AG04449 (cell line): Measurements from ENCODE around the gene PTGDS.

Experiments used
- CTCF ChIA-PET: fragments of 350-600 bp; formaldehyde crosslinking; extraction: SDS; loops from one replicate; lab custom pipeline; 2021; ENCODE audit warnings: antibody characterized with exemption; lab: Yijun Ruan, JAX
- POLR2A ChIA-PET: fragments of 400-600, 350-600 bp; formaldehyde crosslinking; extraction: SDS; loops from one replicate; lab custom pipeline; 2020; ENCODE audit warnings: antibody characterized with exemption, inconsistent platforms; lab: Yijun Ruan, JAX
- DNase-seq: peaks from one replicate; pipeline ENCODE4 v3.0.0-alpha.2; 2010; ENCODE audit warnings: low read depth, low spot score
- H3K4me3 ChIP-seq: 2 replicates; pipeline ENCODE4 v1.5.1; 2011; ENCODE audit warnings: low read depth, mild to moderate bottlenecking, control low read depth, low read length
- TF ChIP-seq, protein P1 (sequence below): IDR thresholded peaks from one replicate; pipeline ENCODE4 v1.5.1; 2011; ENCODE audit warnings: mild to moderate bottlenecking, moderate library complexity, low read length, control low read depth, inconsistent platforms; ENCODE audit not compliant: insufficient read depth; ENCODE audit errors: missing control alignments

Gene PTGDS

GRCh38 chr9:137017791-137018497 lies 40.6 kb downstream of the PTGDS start:
- DNase-seq, result no peak
- ChIA-PET POLR2A (no interaction called here), CTCF (interaction anchor here (0.6 to 11.2 kb wide), 3 partner anchors 11 to 18 kb away, joined by 3 to 97 read pairs (median 22); partner anchors contain the start of genes ABCA2 and FUT7)
- TF ChIP-seq, protein P1, sequence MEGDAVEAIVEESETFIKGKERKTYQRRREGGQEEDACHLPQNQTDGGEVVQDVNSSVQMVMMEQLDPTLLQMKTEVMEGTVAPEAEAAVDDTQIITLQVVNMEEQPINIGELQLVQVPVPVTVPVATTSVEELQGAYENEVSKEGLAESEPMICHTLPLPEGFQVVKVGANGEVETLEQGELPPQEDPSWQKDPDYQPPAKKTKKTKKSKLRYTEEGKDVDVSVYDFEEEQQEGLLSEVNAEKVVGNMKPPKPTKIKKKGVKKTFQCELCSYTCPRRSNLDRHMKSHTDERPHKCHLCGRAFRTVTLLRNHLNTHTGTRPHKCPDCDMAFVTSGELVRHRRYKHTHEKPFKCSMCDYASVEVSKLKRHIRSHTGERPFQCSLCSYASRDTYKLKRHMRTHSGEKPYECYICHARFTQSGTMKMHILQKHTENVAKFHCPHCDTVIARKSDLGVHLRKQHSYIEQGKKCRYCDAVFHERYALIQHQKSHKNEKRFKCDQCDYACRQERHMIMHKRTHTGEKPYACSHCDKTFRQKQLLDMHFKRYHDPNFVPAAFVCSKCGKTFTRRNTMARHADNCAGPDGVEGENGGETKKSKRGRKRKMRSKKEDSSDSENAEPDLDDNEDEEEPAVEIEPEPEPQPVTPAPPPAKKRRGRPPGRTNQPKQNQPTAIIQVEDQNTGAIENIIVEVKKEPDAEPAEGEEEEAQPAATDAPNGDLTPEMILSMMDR, result no peak
- no peak overlapping the region for H3K4me3 ChIP-seq

- no peak overlapping the region for H3K4me3 ChIP-seq
- DNase-seq, result no peak
- ChIA-PET CTCF (interaction anchor here (1.0 to 11.2 kb wide), 5 partner anchors 10 to 71 kb away, joined by 3 to 97 read pairs (median 22); partner anchors contain the start of genes ABCA2 and FUT7), POLR2A (no interaction called here)
- TF ChIP-seq, protein P1, result no peak
Observed at GRCh38 chr9:137018761-137019559, 41.7 kb downstream of the PTGDS start.

DNA sequence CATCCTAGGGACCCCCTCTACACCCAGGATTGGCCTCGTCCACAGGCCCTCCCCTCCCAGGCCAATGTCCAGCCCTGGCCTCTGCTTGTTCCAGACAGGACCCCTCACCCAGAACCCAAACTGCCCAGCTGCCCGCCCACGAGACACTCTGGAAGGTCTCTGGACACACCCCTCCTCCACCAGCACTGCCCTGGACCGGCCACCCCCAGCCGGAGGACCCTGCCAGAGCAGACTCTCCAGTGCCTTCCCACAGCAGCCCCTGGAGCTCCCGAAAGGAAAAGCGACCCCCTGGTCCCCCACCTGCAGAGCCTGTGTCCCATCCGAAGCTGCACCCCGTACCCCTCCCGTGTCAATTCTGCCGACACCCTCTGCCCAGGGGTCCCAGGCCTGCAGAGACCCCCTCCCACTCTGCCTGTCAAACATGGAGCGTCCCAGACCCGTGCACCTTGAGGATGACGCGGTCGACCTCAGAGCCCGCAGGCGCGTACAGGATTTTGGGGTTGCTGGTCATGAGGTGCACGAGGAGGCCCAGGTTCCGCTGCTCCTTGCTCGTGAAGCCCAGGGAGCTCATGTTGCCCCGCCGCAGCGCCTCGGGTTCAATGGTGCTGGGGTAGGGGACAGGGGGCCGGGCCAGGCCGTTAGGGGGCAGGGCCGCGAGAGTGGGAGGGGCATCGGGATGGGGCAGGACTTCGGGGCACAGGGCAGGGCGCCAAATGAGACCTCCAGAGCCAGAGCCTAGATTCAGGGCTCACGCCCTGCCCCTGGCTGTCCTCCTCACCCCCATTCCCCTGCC lies 42.8 kb downstream of the PTGDS start:
- ChIA-PET POLR2A (no interaction called here), CTCF (interaction anchor here (0.8 to 11.2 kb wide), 5 partner anchors 10 to 72 kb away, joined by 3 to 97 read pairs (median 6); partner anchors contain the start of genes ABCA2, FUT7 and NPDC1)
- no peak for DNase-seq
- TF ChIP-seq, protein P1, result no peak
- no peak overlapping the region for H3K4me3 ChIP-seq

GRCh38 chr9:137020771-137021567 lies 43.7 kb downstream of the PTGDS start:
- DNase-seq, result no peak
- TF ChIP-seq, protein P1, result no peak
- no peak overlapping the region for H3K4me3 ChIP-seq
- ChIA-PET CTCF (interaction anchor here (0.8 to 11.2 kb wide), 5 partner anchors 9 to 45 kb away, joined by 3 to 97 read pairs (median 7); partner anchors contain the start of genes ABCA2 and FUT7), POLR2A (no interaction called here)

- POLR2A ChIA-PET, result no interaction called here
Observed at GRCh38 chr9:137021568-137021978, 44.3 kb downstream of the PTGDS start.

More at GRCh38 chr9:137021568-137021978, 44.3 kb downstream of the PTGDS start:
- CTCF ChIA-PET, result interaction anchor here (0.8 to 11.2 kb wide), 5 partner anchors 9 to 45 kb away, joined by 3 to 97 read pairs (median 7); partner anchors contain the start of genes ABCA2 and FUT7
- TF ChIP-seq, protein P1, result no peak
- no peak overlapping the region for H3K4me3 ChIP-seq
- no peak for DNase-seq
